ENCODE results near the gene TAF11L3.
"Not testable (repeated sequence)": the region's sequence is repeated elsewhere in the genome, so short reads cannot be mapped to it uniquely, and the experiment has no call there.

The TAF11L3 gene

DNA sequence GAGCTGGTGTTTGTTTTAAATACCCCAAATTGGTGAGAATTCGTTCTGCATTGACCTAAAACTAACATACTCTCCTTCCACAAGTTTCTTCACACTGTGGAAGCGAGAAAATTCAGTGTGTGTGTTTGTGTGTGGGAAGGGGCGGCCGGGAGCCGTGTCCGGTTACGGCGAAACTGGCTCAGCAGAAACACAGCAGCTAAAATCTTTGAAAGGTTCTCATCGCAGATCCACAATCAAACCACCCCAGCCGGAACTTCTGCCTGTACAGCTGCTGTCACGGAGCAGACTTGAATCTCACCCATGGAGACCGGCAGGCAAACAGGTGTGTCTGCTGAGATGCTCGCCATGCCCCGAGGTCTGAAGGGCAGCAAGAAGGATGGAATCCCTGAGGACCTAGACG is at the start of gene TAF11L3:
TAF11L3 (plus strand) TSS at position 301 of the 400 bp plus-strand sequence.
- not testable (repeated sequence) for DNase-seq (ENCODE audit: low read depth)

GRCh38 chr5:17470064-17470463 is 48.1 kb upstream of the TAF11L3 start:
- DNase-seq (ENCODE audit: low read depth) = no peak

- DNase-seq (ENCODE audit: low read depth) = not testable (repeated sequence)
Observed at GRCh38 chr5:17475064-17475463, 43.1 kb upstream of the TAF11L3 start.

- no peak for DNase-seq (ENCODE audit: low read depth)
Observed at GRCh38 chr5:17477043-17477442, 41.1 kb upstream of the TAF11L3 start.

- DNase-seq (ENCODE audit: low read depth) = no peak
Observed at GRCh38 chr5:17477573-17478265, 40.4 kb upstream of the TAF11L3 start.

- no peak for DNase-seq (ENCODE audit: low read depth)
Observed at GRCh38 chr5:17481378-17481777, 36.8 kb upstream of the TAF11L3 start.

- DNase-seq (ENCODE audit: low read depth) = no peak
Observed at GRCh38 chr5:17482790-17483189, 35.4 kb upstream of the TAF11L3 start.

DNA sequence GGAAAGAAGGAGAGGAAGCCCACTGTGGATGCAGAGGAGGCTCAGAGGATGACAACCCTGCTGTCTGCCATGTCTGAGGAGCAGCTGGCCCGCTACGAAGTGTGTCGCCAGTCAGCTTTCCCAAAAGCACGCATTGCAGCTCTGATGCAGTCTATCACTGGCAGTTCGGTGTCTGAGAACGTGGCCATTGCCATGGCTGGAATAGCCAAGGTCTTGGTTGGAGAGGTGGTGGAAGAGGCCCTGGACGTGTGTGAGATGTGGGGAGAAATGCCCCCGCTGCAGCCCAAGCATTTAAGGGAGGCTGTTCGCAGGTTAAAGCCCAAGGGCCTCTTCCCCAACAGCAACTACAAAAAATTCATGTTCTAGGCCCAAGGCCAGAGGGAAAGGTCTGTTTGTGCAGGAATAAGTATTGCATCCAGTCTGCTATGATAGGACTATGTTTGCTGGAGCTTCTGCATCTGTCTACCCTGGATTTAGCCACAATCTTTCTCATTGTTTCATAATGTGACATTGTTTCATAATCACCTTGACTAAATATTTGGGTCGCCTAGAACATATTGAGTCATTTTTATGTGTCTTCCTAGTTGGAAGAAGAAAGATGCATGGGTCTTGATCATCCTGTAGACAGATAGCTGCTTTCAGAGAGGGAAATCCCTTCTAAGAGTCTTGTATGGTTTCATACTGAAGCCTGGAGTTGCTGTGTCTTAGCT is 31.5 kb upstream of the TAF11L3 start:
- not testable (repeated sequence) for DNase-seq (ENCODE audit: low read depth)

DNA sequence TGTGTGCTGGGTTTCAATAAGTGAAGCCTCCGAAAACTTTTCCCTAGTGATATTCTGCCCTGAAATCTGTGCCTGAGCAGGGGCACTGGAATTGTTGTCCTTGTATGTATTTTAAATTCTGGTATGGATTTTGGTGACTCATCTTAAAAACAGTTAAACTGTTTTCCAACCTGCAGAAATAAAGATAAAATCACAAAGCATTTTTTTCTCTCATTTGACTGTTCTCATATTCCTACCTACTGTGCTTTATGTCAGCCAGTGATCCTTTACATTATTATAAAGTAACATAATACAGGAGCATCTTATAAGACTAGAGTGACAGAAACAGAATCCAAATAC is 31.0 kb upstream of the TAF11L3 start:
- DNase-seq (ENCODE audit: low read depth) = no peak

DNA sequence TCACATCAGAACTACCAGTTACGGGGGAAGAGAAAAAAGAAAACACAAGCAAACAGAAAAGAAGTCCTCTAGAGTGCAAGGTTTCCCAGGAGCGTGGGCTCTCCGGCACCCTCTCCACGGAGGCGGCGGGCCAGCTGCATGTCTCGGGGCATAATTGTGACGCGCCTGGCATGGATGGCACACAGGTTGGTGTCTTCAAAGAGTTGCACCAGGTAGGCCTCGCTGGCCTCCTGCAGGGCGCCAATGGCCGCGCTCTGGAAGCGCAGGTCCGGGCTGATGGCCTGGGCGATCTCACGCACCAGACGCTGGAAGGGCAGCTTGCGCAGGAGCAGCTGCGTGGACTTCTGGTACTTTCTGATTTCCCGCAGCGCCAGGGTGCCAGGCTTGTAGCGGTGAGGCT is 26.9 kb upstream of the TAF11L3 start:
- DNase-seq (ENCODE audit: low read depth) = not testable (repeated sequence)

DNA sequence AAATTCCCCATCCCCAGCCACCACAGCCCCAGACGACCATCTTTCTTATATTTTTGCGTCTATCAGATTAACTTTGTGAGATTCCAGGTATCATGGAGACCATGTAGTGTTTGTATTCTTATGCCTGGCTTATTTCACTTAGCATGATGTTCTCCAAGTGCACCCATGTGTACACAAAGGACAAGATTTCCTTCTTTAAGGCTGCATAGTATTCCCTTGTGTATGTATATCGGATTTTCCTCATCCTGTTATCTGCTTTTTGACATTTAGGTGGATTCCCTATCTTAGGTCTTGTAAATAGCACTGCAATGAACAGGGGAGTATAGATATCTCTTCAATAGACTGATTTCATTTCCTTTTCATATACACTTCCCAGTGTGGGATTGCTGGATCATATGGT is 25.4 kb upstream of the TAF11L3 start:
- DNase-seq (ENCODE audit: low read depth) = no peak

- DNase-seq (ENCODE audit: low read depth) = no peak
Observed at GRCh38 chr5:17497446-17497845, 20.7 kb upstream of the TAF11L3 start.

- not testable (repeated sequence) for DNase-seq (ENCODE audit: low read depth)
Observed at GRCh38 chr5:17497931-17498330, 20.2 kb upstream of the TAF11L3 start, which contains the start of gene TAF11L2. TAF11L2 (plus strand) TSS chr5:17498231.

DNA sequence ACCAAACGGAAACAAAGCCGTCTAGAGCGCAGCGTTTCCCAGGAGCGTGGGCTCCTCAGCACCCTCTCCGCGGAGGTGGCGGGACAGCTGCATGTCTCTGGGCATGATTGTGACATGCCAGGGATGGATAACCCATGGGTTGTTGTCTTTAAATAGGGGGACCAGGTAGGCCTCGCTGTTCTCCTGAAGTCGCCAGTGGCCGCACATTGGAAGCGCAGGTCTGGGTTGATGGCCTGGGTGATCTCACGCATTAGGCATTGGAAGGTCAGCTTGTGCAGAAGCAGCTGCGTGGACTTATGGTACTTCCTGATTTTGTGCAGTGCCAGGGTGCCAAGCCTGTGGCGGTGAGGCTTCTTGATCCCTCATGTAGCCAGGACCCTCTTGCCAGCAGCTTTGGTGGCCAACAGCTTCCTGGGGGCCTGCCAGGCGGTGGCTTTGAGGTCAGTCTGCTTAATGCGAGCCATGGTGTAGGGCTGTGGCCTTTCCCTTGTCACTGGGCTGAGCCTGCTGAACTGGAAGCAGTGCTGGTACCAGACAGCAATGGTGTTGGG is 6.3 kb upstream of the TAF11L3 start:
- no peak for DNase-seq (ENCODE audit: low read depth)

GRCh38 chr5:17517526-17517925 is 641 bp upstream of the TAF11L3 start:
- not testable (repeated sequence) for DNase-seq (ENCODE audit: low read depth)

DNA sequence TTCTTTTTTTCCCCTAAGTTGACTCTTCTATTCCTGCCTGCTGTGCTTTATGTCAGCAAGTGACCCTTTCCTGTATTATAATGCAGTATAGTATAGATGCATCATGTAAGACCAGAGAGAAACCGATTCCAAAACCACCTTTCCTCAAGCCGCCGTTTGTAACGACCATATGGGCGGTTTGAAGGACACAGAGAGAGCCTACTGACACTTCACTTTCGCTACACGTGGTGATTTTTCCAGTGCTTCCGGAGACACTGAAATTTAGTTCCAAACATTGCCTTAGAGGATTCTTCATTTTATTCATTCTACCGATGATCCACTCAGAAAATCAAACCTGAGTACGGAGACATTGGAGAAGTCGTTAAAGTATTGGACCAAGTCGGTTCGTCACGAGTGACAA is 1.3 kb downstream of the TAF11L3 start:
- not testable (repeated sequence) for DNase-seq (ENCODE audit: low read depth)

DNA sequence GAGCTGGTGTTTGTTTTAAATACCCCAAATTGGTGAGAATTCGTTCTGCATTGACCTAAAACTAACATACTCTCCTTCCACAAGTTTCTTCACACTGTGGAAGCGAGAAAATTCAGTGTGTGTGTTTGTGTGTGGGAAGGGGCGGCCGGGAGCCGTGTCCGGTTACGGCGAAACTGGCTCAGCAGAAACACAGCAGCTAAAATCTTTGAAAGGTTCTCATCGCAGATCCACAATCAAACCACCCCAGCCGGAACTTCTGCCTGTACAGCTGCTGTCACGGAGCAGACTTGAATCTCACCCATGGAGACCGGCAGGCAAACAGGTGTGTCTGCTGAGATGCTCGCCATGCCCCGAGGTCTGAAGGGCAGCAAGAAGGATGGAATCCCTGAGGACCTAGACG is 3.3 kb downstream of the TAF11L3 start, which contains the start of gene TAF11L4:
TAF11L4 (plus strand) TSS at position 301 of the 400 bp plus-strand sequence.
- not testable (repeated sequence) for DNase-seq (ENCODE audit: low read depth)

DNA sequence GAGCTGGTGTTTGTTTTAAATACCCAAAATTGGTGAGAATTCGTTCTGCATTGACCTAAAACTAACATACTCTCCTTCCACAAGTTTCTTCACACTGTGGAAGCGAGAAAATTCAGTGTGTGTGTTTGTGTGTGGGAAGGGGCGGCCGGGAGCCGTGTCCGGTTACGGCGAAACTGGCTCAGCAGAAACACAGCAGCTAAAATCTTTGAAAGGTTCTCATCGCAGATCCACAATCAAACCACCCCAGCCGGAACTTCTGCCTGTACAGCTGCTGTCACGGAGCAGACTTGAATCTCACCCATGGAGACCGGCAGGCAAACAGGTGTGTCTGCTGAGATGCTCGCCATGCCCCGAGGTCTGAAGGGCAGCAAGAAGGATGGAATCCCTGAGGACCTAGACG is 6.8 kb downstream of the TAF11L3 start, which contains the start of gene TAF11L5:
TAF11L5 (plus strand) TSS at position 301 of the 400 bp plus-strand sequence.
- DNase-seq (ENCODE audit: low read depth) = not testable (repeated sequence)

GRCh38 chr5:17526504-17526903 is 8.3 kb downstream of the TAF11L3 start:
- not testable (repeated sequence) for DNase-seq (ENCODE audit: low read depth)

DNA sequence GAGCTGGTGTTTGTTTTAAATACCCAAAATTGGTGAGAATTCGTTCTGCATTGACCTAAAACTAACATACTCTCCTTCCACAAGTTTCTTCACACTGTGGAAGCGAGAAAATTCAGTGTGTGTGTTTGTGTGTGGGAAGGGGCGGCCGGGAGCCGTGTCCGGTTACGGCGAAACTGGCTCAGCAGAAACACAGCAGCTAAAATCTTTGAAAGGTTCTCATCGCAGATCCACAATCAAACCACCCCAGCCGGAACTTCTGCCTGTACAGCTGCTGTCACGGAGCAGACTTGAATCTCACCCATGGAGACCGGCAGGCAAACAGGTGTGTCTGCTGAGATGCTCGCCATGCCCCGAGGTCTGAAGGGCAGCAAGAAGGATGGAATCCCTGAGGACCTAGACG is 10.2 kb downstream of the TAF11L3 start, which contains the start of gene TAF11L6:
TAF11L6 (plus strand) TSS at position 301 of the 400 bp plus-strand sequence.
- DNase-seq (ENCODE audit: low read depth) = not testable (repeated sequence)

All from HS-5 (cell line).